Activated CD8-positive, alpha-beta T cell treated with anti-CD3 and anti-CD28 coated beads for 36 hours (primary cell): Measurements from ENCODE around the gene INTS11. TPM values are rescaled to one million over a fixed set of nuclear protein-coding genes. Genes with fewer than 3 reads are reported as not detected.

ENCODE experiments used
- ATAC-seq: fragments of 200-7000 bp; cut with Tn5 transposase; one replicate; pipeline ENCODE4 v1.10.0; 2021; ENCODE audit warnings: mild to moderate bottlenecking, moderate library complexity
- CTCF ChIA-PET: fragments of 350-600 bp; sonication (Branson Sonifier 250); formaldehyde crosslinking; loops from one replicate; lab custom pipeline; 2021; ENCODE audit warnings: antibody characterized with exemption; lab: Charles Lee
- POLR2A ChIA-PET: fragments of 350-600 bp; sonication (Branson Sonifier 250); formaldehyde crosslinking; loops from one replicate; lab custom pipeline; 2021; ENCODE audit warnings: antibody characterized with exemption; lab: Charles Lee
- DNase-seq: peaks from one replicate; pipeline ENCODE4 v3.0.0-alpha.2; 2020
- H3K27ac Mint-ChIP-seq: one replicate; pipeline ENCODE4 v1.8.0; 2021; ENCODE audit warnings: mild to moderate bottlenecking, mixed read lengths
- H3K27me3 Mint-ChIP-seq: one replicate; pipeline ENCODE4 v1.8.0; 2021; ENCODE audit warnings: mixed read lengths
- H3K36me3 Mint-ChIP-seq: one replicate; pipeline ENCODE4 v1.8.0; 2021; ENCODE audit warnings: low read depth, mixed read lengths
- H3K4me1 Mint-ChIP-seq: one replicate; pipeline ENCODE4 v1.8.0; 2021; ENCODE audit warnings: low read depth, mixed read lengths
- H3K4me3 Mint-ChIP-seq: one replicate; pipeline ENCODE4 v1.8.0; 2021; ENCODE audit warnings: mild to moderate bottlenecking, moderate library complexity, mixed read lengths
- H3K9me3 Mint-ChIP-seq: one replicate; pipeline ENCODE4 v1.8.0; 2021; ENCODE audit warnings: mixed read lengths
- intact Hi-C: fragments of 100-400 bp; cut with micrococcal nuclease; formaldehyde crosslinking; loops from one replicate; pipeline ENCODE4 v1.10.0; 2022
- total RNA-seq, 2 experiments: library from RNA; stranded (reverse); gene quantifications; one replicate each; pipeline ENCODE4 v1.2.3, GENCODE V29; 2021
- TF ChIP-seq, protein P1 (sequence below): fragments of 200-600 bp; IDR thresholded peaks from one replicate; pipeline ENCODE4 v1.8.0; 2022; ENCODE audit warnings: antibody characterized with exemption, mild to moderate bottlenecking

Gene INTS11
- total RNA-seq, 2 experiments from 2014 or later: 110 to 122 TPM

DNA sequence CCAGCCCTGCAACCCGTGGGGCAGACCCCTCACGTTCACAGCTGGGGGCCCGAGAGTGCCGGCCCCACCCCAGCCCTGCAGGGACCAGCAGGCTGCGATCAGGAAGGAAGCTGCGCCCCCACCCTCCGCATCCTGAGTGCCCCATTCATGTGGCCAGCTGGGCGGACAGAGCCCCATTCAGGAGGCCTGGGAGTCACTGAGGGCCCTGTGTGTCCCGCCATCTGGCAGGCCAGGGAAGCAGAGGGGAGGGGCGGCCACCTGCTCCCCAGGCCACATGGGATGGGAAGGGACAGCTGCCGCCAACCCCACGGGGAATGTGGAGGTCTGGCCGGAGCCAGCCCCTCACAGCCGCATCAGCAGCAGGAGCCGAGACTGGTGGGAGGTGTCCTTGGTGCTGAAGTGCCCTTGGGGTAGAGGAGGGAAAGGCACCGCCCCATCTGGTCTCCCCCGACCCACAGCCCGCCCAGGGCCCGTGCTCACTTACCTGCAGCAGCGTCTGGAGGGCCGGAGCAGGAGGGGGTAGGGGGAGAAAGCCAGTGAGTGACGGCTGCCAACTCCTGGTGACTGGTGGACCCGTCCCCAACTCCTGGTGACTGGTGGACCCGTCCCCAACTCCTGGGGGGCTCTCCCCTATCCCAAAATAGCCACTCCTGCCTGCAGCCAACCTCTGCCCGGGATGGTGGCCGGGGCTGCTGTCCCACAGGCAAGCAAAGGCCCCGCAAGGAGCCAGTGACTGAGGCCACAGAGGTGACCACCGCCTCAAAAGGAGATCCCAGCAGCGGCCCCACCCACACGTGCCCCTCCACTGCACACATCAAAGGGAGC is 25.4 kb downstream of the INTS11 start:
- intact Hi-C loops: no loop called here
- POLR2A ChIA-PET: interaction anchor here (0.7 kb wide), 1 partner anchor 58 kb away, joined by 3 read pairs; no protein-coding TSS in a partner anchor
- Mint-ChIP-seq H3K9me3 (no peaks in the 10 kb centered on the region), H3K4me3 (no peak overlapping the region), H3K4me1 (peaks cover 2% of the 10 kb centered on the region), H3K36me3 (no peaks in the 10 kb centered on the region), H3K27ac (no peak overlapping the region), H3K27me3 (no peaks in the 10 kb centered on the region)
- CTCF ChIA-PET: interaction anchor here (0.9 to 2.2 kb wide), 2 partner anchors 7 to 266 kb away, joined by 3 to 7 read pairs; no protein-coding TSS in a partner anchor
- DNase-seq (no peak), ATAC-seq (no peak)
- TF ChIP-seq, protein P1, sequence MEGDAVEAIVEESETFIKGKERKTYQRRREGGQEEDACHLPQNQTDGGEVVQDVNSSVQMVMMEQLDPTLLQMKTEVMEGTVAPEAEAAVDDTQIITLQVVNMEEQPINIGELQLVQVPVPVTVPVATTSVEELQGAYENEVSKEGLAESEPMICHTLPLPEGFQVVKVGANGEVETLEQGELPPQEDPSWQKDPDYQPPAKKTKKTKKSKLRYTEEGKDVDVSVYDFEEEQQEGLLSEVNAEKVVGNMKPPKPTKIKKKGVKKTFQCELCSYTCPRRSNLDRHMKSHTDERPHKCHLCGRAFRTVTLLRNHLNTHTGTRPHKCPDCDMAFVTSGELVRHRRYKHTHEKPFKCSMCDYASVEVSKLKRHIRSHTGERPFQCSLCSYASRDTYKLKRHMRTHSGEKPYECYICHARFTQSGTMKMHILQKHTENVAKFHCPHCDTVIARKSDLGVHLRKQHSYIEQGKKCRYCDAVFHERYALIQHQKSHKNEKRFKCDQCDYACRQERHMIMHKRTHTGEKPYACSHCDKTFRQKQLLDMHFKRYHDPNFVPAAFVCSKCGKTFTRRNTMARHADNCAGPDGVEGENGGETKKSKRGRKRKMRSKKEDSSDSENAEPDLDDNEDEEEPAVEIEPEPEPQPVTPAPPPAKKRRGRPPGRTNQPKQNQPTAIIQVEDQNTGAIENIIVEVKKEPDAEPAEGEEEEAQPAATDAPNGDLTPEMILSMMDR: no peak

DNA sequence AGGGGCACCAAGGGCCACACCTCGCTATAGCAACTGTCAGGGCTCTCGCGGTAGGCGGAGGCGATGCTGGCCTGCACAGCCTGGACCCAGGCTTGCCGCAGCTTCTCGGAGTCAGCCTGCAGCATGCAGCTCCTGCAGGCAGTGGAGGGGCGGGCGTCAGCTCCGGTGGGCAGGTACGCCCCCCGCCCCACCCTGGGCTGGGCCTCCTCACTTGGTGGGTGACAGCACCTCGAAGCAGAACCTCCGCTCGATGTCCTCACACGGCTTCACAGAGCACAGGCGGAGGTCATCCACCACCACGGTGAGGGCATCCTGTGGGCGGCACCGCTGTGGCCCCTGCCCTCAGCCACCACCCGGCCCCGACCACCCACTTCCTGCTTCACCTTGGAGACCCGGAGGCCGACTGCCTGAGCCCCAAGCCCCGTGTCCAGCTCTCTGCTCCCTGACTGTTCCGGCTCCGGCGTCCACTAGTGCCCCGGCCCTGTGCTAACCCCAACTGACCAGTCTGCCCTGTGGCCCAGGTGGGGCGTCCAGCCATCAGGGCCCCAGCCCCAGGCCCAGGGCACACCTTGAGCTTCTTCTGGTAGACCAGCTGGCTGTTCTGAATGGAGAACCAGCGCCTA is 26.5 kb downstream of the INTS11 start:
- no peaks in the 10 kb centered on the region for H3K36me3 Mint-ChIP-seq
- H3K9me3 Mint-ChIP-seq: no peaks in the 10 kb centered on the region
- intact Hi-C loops: no loop called here
- no peaks in the 10 kb centered on the region for H3K4me1 Mint-ChIP-seq
- H3K27ac Mint-ChIP-seq: no peak overlapping the region
- POLR2A ChIA-PET: interaction anchor here (0.7 kb wide), 1 partner anchor 57 kb away, joined by 3 read pairs; no protein-coding TSS in a partner anchor
- H3K4me3 Mint-ChIP-seq: no peak overlapping the region
- H3K27me3 Mint-ChIP-seq: no peaks in the 10 kb centered on the region
- TF ChIP-seq, protein P1: no peak
- DNase-seq (no peak), ATAC-seq (no peak)
- CTCF ChIA-PET: no interaction called here

DNA sequence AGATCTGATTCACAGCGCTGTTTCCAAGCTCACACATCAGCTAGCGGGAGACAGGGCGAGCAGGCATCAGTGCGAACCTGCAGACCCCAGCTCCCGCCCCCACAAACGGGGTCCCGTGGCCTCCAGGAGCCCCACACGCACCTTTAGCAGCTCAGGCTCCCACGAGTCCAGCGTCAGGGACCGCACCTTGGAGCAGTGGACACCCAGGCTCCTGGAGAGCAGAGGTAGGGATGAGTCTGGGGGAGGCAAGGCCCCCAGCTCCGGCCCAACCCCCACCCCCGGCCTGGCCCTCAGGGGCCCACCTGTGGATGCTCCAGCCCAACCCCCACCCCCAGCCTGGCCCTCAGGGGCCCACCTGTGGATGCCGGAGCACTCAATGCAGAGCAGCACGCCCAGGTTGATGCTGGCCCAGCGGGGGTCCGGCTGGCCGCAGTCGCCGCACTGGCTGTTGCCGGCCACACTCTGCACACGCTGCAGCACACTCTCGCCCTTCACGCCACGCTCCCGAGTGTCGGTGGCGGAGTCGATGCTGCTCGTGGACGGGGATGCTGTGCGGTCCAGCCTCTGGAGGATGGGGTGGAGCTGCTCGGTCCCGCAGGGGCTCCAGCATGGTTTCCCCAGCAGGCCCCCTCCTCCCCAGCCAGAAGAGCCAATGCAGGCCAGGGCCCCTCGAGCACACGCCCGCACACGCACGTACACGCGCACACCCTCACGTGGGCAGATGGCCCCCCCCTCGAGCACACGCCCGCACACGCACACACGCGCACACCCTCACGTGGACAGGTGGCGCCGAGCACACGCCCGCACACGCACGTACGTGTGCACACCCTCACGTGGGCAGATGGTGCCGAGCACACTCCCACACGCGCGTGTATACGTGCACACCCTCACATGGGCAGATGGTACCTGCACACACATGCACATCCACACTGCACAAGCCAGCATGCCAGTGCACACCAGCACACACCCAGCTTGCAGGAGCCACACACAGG is 28.1 kb downstream of the INTS11 start:
- H3K9me3 Mint-ChIP-seq: no peaks in the 10 kb centered on the region
- TF ChIP-seq, protein P1: no peak
- no peak for DNase-seq
- H3K27ac Mint-ChIP-seq: no peak overlapping the region
- H3K4me1 Mint-ChIP-seq: peaks cover 2% of the 10 kb centered on the region
- ATAC-seq: no peak
- CTCF ChIA-PET: interaction anchor here (1.1 kb wide), 2 partner anchors 9 to 174 kb away, joined by 3 to 5 read pairs; no protein-coding TSS in a partner anchor
- no peaks in the 10 kb centered on the region for H3K36me3 Mint-ChIP-seq
- intact Hi-C loops: no loop called here
- POLR2A ChIA-PET: interaction anchor here (0.7 kb wide), 1 partner anchor 10 kb away, joined by 3 read pairs; no protein-coding TSS in a partner anchor
- H3K4me3 Mint-ChIP-seq: no peak overlapping the region
- no peaks in the 10 kb centered on the region for H3K27me3 Mint-ChIP-seq

DNA sequence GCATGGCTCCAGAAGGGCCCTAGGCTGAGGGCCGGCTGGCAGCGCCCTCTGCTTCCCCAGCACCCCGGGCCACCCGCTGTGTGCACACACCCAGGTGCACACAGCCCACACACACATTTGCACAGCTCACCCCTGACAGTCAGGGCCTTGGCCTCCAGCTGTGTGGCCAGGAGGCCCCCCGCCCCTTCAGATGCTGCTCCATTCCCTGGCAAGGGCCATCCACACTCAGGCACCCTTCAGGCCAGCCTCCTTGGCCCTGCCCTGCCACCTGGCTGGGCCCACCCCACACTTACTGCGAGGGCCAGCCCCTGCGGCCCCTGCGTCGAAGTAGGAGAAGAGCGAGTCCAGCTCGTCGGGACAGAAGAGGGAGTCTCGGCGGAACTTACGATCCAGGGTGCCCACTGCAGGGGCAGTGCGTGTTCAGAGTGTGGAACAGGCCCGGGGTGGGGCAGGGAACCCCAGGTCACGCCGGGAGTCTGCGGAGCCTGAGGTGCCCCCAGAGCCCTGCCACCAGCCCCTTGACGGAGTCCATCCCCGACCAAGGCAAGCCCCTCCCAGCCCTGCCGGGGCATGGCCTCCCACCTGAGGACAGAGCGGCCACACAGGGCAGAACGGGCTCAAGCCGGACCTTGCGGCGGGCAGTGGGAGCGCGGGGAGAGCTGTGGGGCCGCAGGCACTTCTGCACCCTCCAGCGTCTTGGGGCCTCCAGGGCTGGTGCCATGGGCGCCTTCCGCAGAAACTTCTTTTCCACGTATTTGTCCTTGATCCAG is 29.1 kb downstream of the INTS11 start:
- CTCF ChIA-PET: interaction anchor here (1.1 kb wide), 3 partner anchors 8 to 173 kb away, joined by 3 to 5 read pairs (median 3); no protein-coding TSS in a partner anchor
- ATAC-seq (no peak), DNase-seq (no peak)
- no peak overlapping the region for H3K4me3 Mint-ChIP-seq
- no peaks in the 10 kb centered on the region for H3K36me3 Mint-ChIP-seq
- intact Hi-C loops: no loop called here
- no peak overlapping the region for H3K27ac Mint-ChIP-seq
- no peaks in the 10 kb centered on the region for H3K9me3 Mint-ChIP-seq
- no peaks in the 10 kb centered on the region for H3K27me3 Mint-ChIP-seq
- H3K4me1 Mint-ChIP-seq: peaks cover 2% of the 10 kb centered on the region
- POLR2A ChIA-PET: interaction anchor here (0.8 kb wide), 1 partner anchor 21 kb away, joined by 3 read pairs; no protein-coding TSS in a partner anchor
- TF ChIP-seq, protein P1: no peak
